Ascending aorta (tissue), 2 donors: ENCODE results near the gene NUMB. TPM values are rescaled to one million over a fixed set of nuclear protein-coding genes. Genes with fewer than 3 reads are reported as not detected.

Experiments used
- DNase-seq, 2 donors: peaks; one replicate each; pipeline ENCODE4 v3.0.0-alpha.2; 2019; ENCODE audit warnings: low spot score in 2 of 2
- H3K27ac ChIP-seq, 2 donors: fragments of 200-600 bp; sonication (generic); one replicate each; pipeline ENCODE4 v1.5.1; 2016 to 2017; ENCODE audit warnings: mild to moderate bottlenecking in 1 of 2
- H3K27me3 ChIP-seq: fragments of 200-600 bp; sonication (generic); one replicate; pipeline ENCODE4 v1.5.1; 2017
- H3K36me3 ChIP-seq, 2 donors: fragments of 200-600 bp; sonication (generic); one replicate each; pipeline ENCODE4 v1.5.1; 2016
- H3K4me1 ChIP-seq, 2 donors: fragments of 200-600 bp; sonication (generic); one replicate each; pipeline ENCODE4 v1.5.1; 2016 to 2017; ENCODE audit warnings: mild to moderate bottlenecking in 1 of 2
- H3K4me3 ChIP-seq, 2 donors: fragments of 200-600 bp; sonication (generic); one replicate each; pipeline ENCODE4 v1.5.1; 2016 to 2017; ENCODE audit warnings: mild to moderate bottlenecking in 1 of 2
- H3K9me3 ChIP-seq, 2 donors: fragments of 200-600 bp; sonication (generic); one replicate each; pipeline ENCODE4 v1.5.1; 2016
- CTCF ChIP-seq, 3 experiments: fragments of 200-600 bp in 2 of 3; fragments of 450-650 bp in 1 of 3; sonication (generic) in 2 of 3; IDR thresholded peaks; one replicate each; pipeline ENCODE4 v1.5.1; 2016 to 2019; ENCODE audit warnings: antibody characterized with exemption in 3 of 3, mild to moderate bottlenecking in 1 of 3, moderate library complexity in 1 of 3
- intact Hi-C: fragments of 100-400 bp; cut with DNase I; formaldehyde crosslinking; loops from one replicate; pipeline ENCODE4 v1.15.1; 2023
- total RNA-seq: library from RNA; depleted of rRNA; stranded (reverse); fragments of >200 nt; gene quantifications from one replicate; pipeline ENCODE4 v1.1.0, GENCODE V29; 2016

The NUMB gene
- total RNA-seq, 1 donor from 2014 or later: 20.1 TPM

- Histone ChIP-seq H3K27me3 (no peaks in the 10 kb centered on the region), H3K4me1 (no peaks in the 10 kb centered on the region), H3K4me3 (no peak overlapping the region), H3K27ac (no peak overlapping the region), H3K9me3 (no peaks in the 10 kb centered on the region), H3K36me3 (no peaks in the 10 kb centered on the region)
- peak in 1 of 2 donors; percentile 44 for DNase-seq
- TF ChIP-seq CTCF (IDR thresholded peaks at IDR 0.05): no peak
- intact Hi-C loops: no loop called here
Observed at GRCh38 chr14:73259837-73260236, 198.5 kb downstream of the NUMB start.

GRCh38 chr14:73258845-73259611 lies 199.3 kb downstream of the NUMB start:
- Histone ChIP-seq H3K27me3 (no peaks in the 10 kb centered on the region), H3K36me3 (no peaks in the 10 kb centered on the region), H3K9me3 (no peaks in the 10 kb centered on the region), H3K27ac (no peak overlapping the region), H3K4me3 (no peak overlapping the region), H3K4me1 (no peaks in the 10 kb centered on the region)
- no peak for DNase-seq
- TF ChIP-seq CTCF (IDR thresholded peaks at IDR 0.05): no peak
- intact Hi-C loops: no loop called here

GRCh38 chr14:73258076-73258475 lies 200.3 kb downstream of the NUMB start:
- H3K4me1 ChIP-seq: no peaks in the 10 kb centered on the region
- intact Hi-C loops: no loop called here

GRCh38 chr14:73255693-73256225 lies 202.6 kb downstream of the NUMB start:
- DNase-seq: no peak
- H3K4me1 ChIP-seq: no peaks in the 10 kb centered on the region
- H3K9me3 ChIP-seq: no peaks in the 10 kb centered on the region
- no peaks in the 10 kb centered on the region for H3K27me3 ChIP-seq
- no peak overlapping the region for H3K27ac ChIP-seq
- no peak overlapping the region for H3K4me3 ChIP-seq
- intact Hi-C loops: no loop called here
- TF ChIP-seq CTCF (IDR thresholded peaks at IDR 0.05): no peak
- H3K36me3 ChIP-seq: no peaks in the 10 kb centered on the region

More at GRCh38 chr14:73258076-73258475, 200.3 kb downstream of the NUMB start:
- Histone ChIP-seq H3K4me3 (no peak overlapping the region), H3K36me3 (no peaks in the 10 kb centered on the region), H3K27ac (no peak overlapping the region), H3K27me3 (no peaks in the 10 kb centered on the region), H3K9me3 (no peaks in the 10 kb centered on the region)
- DNase-seq: no peak
- TF ChIP-seq CTCF (IDR thresholded peaks at IDR 0.05): no peak

- TF ChIP-seq CTCF (IDR thresholded peaks at IDR 0.05): no peak
- no peak for DNase-seq
- H3K36me3 ChIP-seq: no peaks in the 10 kb centered on the region
- H3K27me3 ChIP-seq: no peaks in the 10 kb centered on the region
- no peak overlapping the region for H3K4me3 ChIP-seq
- intact Hi-C loops: no loop called here
- H3K9me3 ChIP-seq: no peaks in the 10 kb centered on the region
- H3K4me1 ChIP-seq: no peaks in the 10 kb centered on the region
- no peak overlapping the region for H3K27ac ChIP-seq
Observed at GRCh38 chr14:73255005-73255400, 203.3 kb downstream of the NUMB start.
